HFF-Myc (cell line): Measurements from ENCODE around the gene IL12RB1.

Experiments used
- DNase-seq: peaks from one replicate; pipeline ENCODE4 v3.0.0-alpha.2; 2011; ENCODE audit warnings: low read depth; ENCODE audit errors: extremely low read depth
- H3K4me3 ChIP-seq: replicated peaks from 2 replicates; pipeline ENCODE4 v1.5.1; 2011; ENCODE audit warnings: low read depth, mild to moderate bottlenecking, control low read depth, low read length
- TF ChIP-seq, protein P1 (sequence below): IDR thresholded peaks from 2 replicates; pipeline ENCODE4 v1.5.1; 2012; ENCODE audit warnings: mild to moderate bottlenecking, low read depth, low read length, control low read depth; ENCODE audit errors: missing control alignments

IL12RB1 gene

DNA sequence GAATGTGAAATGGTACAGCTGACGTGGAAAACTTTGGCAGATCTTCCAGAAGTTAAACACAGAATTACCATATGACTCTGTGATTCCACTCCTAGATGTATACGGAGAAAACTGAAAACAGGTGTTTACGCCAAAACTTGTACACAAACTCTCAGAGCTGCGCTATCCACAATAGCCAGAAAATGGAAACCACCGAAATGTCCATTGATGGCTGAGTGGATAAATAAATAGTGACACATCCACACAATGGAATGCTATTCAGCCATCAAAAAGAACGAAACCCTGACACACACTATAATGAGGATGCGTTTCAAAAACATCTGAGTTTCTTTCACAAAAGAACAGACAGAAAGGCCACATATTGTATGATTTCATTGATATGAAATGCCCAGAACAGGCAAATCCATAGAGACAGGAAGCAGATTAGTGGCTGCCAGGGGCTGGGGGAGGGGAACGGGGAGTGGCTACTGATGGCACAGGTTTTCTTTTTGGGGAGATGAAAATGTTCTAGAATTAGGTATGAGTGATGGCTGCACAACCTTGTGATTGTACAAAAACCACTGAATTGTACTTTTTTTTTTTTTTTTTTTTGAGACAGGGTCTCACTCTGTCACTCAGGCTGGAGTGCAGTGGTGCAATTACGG is 33.0 kb downstream of the IL12RB1 start:
- H3K4me3 ChIP-seq, result no peak overlapping the region
- TF ChIP-seq, protein P1, sequence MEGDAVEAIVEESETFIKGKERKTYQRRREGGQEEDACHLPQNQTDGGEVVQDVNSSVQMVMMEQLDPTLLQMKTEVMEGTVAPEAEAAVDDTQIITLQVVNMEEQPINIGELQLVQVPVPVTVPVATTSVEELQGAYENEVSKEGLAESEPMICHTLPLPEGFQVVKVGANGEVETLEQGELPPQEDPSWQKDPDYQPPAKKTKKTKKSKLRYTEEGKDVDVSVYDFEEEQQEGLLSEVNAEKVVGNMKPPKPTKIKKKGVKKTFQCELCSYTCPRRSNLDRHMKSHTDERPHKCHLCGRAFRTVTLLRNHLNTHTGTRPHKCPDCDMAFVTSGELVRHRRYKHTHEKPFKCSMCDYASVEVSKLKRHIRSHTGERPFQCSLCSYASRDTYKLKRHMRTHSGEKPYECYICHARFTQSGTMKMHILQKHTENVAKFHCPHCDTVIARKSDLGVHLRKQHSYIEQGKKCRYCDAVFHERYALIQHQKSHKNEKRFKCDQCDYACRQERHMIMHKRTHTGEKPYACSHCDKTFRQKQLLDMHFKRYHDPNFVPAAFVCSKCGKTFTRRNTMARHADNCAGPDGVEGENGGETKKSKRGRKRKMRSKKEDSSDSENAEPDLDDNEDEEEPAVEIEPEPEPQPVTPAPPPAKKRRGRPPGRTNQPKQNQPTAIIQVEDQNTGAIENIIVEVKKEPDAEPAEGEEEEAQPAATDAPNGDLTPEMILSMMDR, result no peak
- peak; percentile 69 for DNase-seq

DNA sequence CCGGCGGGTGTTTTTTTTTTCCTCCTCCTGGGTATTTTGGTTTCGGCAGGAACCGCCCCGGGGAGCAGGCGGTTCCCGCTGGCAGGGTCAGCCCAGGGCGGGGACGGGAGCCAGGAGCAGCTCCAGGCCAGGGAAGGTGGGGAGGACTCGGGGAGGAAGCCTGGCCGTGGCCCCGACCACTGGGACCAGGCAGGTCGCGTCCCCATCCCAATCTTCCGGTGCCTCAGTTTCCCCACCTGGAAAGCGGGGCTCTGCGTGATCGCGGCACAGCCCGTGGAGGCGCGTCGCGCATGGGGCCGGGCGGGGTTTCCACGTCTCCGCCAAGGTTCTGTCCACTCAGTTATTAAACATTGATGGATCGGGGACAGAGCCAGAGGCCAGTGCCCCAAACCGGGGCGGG is 34.8 kb downstream of the IL12RB1 start:
- TF ChIP-seq, protein P1, result no peak
- DNase-seq, result no peak
- no peak overlapping the region for H3K4me3 ChIP-seq

DNA sequence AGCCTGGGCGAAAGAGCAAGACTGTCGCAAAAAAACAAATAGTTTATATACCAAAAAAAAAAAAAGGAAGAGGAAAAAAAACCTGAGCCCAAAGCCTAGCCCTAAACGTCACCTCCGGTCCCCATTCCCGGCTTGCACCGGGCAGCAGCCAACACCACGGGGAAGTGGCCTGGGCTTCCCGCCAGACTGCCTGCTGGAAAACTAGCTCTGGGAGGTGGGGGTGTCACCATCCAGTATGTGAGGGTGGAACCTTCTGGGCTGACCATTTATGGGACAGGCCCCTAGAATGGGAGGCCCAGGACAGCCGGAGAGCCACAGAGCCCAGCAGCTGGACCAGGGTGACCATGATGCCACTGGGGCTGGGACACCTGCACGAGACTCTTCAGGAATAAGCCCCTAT is 37.3 kb downstream of the IL12RB1 start:
- TF ChIP-seq, protein P1, result no peak
- no peak overlapping the region for H3K4me3 ChIP-seq
- no peak for DNase-seq

DNA sequence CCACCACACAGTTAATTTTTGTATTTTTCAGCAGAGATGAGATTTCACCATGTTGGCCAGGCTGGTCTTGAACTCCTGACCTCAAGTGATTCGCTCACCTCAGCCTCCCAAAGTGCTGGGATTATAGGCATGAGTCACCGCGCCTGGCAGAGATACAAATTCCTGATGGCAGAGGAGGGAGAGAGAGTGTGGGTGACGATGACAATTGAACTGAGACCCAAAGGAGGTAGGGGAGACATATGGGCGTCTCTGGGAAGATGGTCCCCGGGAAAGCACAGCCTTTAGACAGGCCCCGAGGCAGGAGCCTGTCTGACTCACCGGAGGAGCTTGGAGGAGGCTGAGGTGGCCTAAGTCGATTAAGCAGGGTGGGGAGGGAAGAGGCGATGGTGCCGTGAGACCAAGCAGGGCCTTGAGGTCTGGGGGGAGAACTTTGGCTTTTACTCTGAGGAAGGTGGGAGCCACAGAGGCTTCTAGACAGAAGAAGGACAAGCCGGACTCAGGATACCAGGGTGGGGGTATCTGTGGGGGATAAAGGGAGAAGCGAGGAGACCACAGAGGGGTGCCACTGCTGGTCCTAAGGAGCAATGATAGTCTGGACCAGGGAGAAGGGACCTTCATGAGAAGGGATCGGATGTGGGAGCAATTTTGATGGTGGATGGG is 40.5 kb downstream of the IL12RB1 start:
- TF ChIP-seq, protein P1, result no peak
- peak; percentile 78 for DNase-seq
- no peak overlapping the region for H3K4me3 ChIP-seq

DNA sequence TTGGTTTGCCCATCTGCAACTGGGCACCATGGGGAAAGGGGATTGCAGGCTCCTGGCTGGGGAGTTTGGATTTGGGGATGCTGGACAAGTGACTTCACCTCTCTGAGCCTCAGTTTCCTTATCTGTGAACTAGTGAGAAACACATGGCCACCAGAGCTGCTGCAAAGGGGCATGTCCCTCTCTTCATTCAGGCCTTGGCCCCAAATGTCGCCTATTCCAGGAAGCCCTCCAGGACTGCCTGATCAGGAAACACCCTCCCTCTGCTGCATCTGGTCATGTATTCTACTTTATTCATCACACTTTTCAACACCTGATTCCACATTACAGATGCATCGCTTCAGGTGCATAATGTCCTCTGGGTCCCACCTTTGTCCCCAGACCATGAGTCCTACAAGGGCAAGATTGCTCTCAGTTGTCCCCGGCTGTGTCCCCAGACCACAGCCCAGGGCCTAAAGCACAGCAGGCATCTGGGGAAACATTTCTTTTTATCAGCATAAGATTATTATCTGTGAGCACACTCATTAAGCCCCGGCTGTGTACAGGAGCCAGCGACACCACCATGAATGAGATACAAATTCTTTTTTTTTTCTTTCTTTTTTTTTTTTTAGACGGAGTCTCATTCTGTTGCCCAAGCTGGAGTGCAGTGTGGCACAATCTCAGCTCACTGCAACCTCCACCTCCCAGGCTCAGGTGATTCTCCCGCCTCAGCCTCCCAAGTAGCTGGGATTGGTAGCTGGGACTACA is 41.3 kb downstream of the IL12RB1 start:
- DNase-seq, result no peak
- H3K4me3 ChIP-seq, result peak overlapping the region; percentile 14
- TF ChIP-seq, protein P1, result no peak

DNA sequence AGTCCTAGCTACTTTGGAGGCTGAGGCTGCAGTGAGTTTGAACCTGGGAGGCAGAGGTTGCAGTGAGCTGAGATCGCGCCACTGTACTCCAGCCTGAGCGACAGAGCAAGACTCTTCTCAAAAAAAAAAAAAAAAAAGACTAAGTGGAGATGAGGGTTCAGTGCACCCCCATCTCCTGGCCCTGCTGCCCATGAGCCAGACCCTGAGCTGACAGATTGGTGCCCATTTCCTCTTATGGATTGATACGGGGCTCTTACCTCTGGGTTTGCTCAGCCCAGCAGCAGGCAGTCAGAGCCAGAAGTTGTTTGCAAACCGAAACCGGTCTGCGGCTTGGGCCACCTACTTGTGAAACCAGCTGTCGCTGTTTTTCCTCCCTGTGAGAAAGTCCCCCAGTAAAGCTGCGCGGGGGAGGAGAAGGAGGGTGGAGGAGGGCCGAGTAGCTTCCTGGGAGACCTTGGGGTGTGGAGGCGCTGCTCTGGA is 41.9 kb downstream of the IL12RB1 start:
- no peak for DNase-seq
- peak overlapping the region; percentile 14 for H3K4me3 ChIP-seq
- TF ChIP-seq, protein P1, result no peak
